ENCODE data around the gene SCAPER.
A peak's percentile ranks its signal among the peaks of the same experiment; 100 is the strongest.

The SCAPER gene

GRCh38 chr15:76928201-76928600 lies 23.1 kb upstream of the SCAPER start:
- POLR2A ChIA-PET = no interaction called here
- TF ChIP-seq, protein P1, sequence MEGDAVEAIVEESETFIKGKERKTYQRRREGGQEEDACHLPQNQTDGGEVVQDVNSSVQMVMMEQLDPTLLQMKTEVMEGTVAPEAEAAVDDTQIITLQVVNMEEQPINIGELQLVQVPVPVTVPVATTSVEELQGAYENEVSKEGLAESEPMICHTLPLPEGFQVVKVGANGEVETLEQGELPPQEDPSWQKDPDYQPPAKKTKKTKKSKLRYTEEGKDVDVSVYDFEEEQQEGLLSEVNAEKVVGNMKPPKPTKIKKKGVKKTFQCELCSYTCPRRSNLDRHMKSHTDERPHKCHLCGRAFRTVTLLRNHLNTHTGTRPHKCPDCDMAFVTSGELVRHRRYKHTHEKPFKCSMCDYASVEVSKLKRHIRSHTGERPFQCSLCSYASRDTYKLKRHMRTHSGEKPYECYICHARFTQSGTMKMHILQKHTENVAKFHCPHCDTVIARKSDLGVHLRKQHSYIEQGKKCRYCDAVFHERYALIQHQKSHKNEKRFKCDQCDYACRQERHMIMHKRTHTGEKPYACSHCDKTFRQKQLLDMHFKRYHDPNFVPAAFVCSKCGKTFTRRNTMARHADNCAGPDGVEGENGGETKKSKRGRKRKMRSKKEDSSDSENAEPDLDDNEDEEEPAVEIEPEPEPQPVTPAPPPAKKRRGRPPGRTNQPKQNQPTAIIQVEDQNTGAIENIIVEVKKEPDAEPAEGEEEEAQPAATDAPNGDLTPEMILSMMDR (IDR thresholded peaks at IDR 0.05; ENCODE audit: control extremely low read depth, extremely low read depth, low read depth, missing control alignments) = no peak
- CTCF ChIA-PET = interaction anchor here (1.2 kb wide), 1 partner anchor 11 kb away, joined by 3 read pairs; no protein-coding TSS in a partner anchor
- no peak for DNase-seq (ENCODE audit: extremely low spot score)

GRCh38 chr15:76916369-76916768 lies 11.2 kb upstream of the SCAPER start:
- ChIA-PET CTCF (interaction anchor here (0.8 to 1.2 kb wide), 2 partner anchors 12 to 13 kb away, joined by 3 to 4 read pairs; no protein-coding TSS in a partner anchor), POLR2A (no interaction called here)
- TF ChIP-seq, protein P1 (IDR thresholded peaks at IDR 0.05; ENCODE audit: control extremely low read depth, extremely low read depth, low read depth, missing control alignments) = no peak
- no peak for DNase-seq (ENCODE audit: extremely low spot score)

- DNase-seq (ENCODE audit: extremely low spot score) = no peak
- POLR2A ChIA-PET = no interaction called here
- CTCF ChIA-PET = no interaction called here
- TF ChIP-seq, protein P1 (IDR thresholded peaks at IDR 0.05; ENCODE audit: control extremely low read depth, extremely low read depth, low read depth, missing control alignments) = no peak
Measured at GRCh38 chr15:76913737-76914136, 8.6 kb upstream of the SCAPER start.

- DNase-seq (ENCODE audit: extremely low spot score) = no peak
- CTCF ChIA-PET = no interaction called here
- POLR2A ChIA-PET = no interaction called here
- TF ChIP-seq, protein P1 (IDR thresholded peaks at IDR 0.05; ENCODE audit: control extremely low read depth, extremely low read depth, low read depth, missing control alignments) = no peak
Measured at GRCh38 chr15:76912430-76912829, 7.3 kb upstream of the SCAPER start.

DNA sequence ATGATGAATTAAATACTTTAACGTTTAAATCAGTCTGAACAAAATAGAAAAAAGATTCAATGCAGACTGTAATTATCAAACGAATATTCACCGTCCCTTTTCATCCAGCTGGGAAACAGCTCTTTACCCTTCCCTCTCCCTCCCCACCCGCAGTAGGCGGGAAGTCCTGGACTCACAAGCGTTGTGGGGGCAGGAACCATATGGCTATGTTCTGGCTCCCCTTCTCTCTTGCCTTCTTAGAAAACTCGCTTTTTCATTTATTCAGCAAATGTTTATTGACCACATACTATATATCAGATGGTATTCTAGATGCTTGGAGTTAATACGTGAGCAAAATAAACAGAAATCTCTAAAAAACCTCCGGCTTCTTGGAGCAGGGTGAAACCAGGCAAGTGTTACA lies 715 bp upstream of the SCAPER start:
- ChIA-PET CTCF (no interaction called here), POLR2A (no interaction called here)
- TF ChIP-seq, protein P1 (IDR thresholded peaks at IDR 0.05; ENCODE audit: control extremely low read depth, extremely low read depth, low read depth, missing control alignments) = no peak
- no peak for DNase-seq (ENCODE audit: extremely low spot score)

DNA sequence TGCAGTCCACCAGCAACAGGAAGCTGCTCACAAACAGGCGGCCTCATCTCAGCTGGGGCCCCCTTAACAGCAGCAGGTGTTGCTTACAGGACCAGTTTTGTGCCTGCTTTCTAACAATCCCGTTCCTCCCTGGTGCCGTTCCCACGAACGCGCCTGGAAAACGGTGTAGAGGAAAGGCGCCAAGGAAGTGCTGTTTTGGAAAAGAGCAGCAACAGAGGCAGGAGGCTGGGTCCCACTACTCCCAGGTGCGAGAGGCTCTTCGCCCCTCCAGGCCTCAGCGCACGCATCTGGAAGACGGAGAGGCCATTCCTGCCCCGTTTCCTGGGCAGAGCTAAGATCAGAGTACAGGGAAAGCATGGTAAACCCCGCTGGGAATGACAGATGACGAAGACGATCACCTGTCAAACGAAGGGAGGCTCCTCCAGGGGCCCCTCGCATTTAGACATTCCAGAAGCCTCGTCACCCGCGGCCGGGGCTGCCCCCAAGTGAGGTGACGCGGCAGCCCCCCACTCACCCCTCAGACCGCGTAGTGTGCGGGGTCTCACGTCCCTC lies 603 bp downstream of the SCAPER start:
- ChIA-PET CTCF (no interaction called here), POLR2A (no interaction called here)
- DNase-seq (ENCODE audit: extremely low spot score) = peak; percentile 27

More for the DNA sequence above, 603 bp downstream of the SCAPER start:
- TF ChIP-seq, protein P1 (IDR thresholded peaks at IDR 0.05; ENCODE audit: control extremely low read depth, extremely low read depth, low read depth, missing control alignments) = no peak
